GM19468 (cell line): ENCODE results near the gene SLC9A9.

Experiments used
- ATAC-seq: cut with Tn5 transposase; IDR thresholded peaks from one replicate; pipeline ENCODE4 v1.9.1; 2021; ENCODE audit warnings: mild to moderate bottlenecking, moderate library complexity, moderate number of reproducible peaks; ENCODE audit not compliant: unreplicated experiment; ENCODE audit errors: extremely low read depth

The SLC9A9 gene

DNA sequence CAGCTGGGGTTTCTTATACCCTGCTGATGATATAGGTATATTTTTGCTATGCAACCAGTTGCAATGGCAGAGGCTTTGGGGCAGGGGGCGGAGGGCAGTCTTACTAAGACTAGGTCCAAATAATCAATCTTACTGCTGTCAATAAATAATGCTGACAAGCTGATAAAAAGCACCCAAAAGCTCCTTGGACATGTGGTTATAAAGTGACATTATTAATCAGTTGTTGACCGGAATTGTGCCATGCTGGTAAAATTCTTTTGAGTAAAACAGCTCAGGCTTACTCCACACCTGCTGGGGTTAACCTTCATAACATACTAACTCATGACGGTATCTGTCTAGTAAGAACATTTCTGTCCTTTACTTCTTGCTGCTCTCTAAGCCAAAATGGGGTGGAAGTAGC is 626.8 kb downstream of the SLC9A9 start:
- no peak for ATAC-seq

DNA sequence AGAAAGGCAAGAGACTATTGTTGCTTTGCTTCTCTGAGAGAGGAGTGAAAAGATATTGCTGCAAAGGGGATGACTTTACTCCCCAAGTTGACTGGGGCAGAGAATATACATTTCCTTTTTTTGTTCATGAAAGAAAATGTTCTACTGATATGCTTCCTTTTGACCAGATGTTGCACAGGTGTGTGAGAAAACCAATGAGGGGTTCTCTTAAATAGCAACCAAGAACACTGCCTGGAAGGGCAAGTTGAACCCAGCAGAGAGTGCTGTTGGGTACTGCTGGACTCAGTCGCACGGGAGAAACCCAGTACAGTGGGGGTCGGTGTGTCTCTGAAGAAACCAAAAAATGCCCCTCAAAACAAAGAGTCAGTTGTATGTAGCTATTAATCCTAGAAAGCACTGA is 627.5 kb downstream of the SLC9A9 start:
- ATAC-seq = no peak

DNA sequence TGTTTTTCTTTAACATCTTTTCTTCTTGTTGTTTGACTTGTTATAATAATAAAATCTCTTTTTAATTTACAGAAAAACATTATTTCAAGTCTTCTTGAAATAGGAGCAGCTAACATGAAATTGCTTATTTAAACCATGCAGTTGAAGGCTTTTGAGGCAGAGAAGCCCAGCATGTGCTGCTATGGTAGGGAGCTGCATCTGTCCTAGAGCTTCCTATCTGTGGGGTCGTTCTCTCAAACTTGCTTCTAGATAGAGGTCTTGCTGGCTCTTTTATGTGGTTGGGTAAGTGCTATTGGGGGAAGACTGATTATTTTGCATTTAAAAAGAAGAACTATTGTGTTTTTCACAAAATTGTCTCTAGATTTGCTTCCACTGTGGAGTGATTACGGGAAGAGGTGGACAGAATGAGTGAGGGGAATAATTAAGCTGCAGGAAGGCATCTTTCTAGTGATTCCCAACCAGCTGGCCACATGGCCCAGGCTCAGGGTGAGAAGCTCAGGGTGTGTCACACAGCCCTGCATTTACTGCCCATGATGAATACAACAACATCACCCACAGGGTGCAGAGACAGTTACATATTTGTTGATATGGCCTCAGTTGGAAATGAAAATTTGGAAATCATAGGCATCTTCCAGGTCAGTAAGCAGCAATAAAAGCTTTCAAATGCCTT is 630.0 kb downstream of the SLC9A9 start:
- no peak for ATAC-seq

DNA sequence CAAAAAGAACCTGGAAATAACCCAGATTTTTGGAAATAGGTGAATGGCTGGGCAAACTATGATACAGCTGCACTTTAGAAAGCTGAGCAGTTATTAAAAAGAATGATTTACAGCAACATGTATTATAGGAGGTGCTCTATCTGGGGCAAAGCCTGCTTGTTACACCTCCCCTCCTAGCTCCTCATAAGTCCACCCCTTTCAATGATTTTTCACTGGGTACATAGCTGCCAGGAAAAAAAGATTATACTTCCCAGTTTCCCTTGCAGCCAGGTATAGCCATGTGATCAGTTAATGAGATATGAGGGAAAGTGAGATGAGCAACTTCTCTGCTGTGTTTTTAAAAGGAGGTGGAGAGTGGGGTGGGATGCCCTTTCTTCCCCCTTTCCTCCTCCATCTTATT is 631.0 kb downstream of the SLC9A9 start:
- ATAC-seq = no peak

DNA sequence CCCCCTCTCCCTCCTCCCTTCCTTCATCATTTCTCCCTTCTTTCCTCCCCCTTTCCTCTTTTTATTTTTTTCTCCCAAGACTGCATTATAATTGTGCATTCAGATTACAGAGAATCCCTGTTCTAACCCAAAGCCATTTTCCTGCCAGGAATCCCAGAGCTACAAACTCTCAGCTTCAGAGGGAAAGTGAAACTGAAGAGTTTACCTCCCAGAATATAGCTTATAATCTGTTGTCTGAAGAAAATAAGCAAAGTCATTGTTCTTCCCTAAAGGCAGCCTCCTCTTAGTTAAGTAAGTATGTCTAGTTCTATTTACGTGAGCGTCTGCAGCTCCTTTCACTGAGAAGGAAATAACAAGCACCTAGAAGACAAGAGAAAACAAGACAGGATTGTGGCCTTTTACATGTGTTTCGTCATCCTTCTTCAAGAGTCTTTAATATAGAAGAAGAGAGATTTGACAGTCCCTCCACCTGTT is 631.5 kb downstream of the SLC9A9 start:
- ATAC-seq = no peak
